C4-2B (cell line): ENCODE data around the gene RHBG.

Experiments
- ZFX ChIP-seq: fragments of 450-650 bp; IDR thresholded peaks from 2 replicates; pipeline ENCODE4 v1.6.1; 2017
- TF ChIP-seq, protein P1 (sequence below): fragments of 450-650 bp; conservative IDR thresholded peaks from 2 replicates; pipeline ENCODE4 v1.5.1; 2017; ENCODE audit warnings: mild to moderate bottlenecking

DNA sequence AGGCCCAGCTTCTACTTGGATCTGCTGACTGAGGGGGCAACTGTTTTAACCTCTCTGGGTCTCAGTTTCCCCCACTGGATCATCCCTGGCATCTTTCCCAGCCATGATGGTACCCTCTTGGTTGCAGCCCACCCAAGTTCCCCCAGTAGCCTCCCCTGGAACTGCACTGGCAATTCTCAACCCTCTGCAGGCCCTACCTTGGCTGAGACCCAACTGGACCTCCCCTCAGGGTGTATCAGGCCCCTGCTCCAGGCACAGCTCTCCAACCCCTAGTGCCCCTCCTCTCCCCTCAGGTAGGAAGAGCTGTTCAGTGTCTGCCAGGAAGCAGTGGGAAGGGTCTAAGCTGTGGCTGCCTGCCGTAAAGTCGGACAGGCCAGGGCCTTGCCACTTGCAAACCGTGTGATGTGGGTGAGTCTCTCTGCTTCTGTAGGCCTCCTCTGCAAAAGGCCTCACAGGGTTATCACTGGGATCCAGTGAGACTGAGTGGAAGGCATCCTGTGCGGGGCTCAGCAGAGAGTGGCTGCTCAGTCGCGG lies 32.1 kb downstream of the RHBG start:
- TF ChIP-seq, protein P1, sequence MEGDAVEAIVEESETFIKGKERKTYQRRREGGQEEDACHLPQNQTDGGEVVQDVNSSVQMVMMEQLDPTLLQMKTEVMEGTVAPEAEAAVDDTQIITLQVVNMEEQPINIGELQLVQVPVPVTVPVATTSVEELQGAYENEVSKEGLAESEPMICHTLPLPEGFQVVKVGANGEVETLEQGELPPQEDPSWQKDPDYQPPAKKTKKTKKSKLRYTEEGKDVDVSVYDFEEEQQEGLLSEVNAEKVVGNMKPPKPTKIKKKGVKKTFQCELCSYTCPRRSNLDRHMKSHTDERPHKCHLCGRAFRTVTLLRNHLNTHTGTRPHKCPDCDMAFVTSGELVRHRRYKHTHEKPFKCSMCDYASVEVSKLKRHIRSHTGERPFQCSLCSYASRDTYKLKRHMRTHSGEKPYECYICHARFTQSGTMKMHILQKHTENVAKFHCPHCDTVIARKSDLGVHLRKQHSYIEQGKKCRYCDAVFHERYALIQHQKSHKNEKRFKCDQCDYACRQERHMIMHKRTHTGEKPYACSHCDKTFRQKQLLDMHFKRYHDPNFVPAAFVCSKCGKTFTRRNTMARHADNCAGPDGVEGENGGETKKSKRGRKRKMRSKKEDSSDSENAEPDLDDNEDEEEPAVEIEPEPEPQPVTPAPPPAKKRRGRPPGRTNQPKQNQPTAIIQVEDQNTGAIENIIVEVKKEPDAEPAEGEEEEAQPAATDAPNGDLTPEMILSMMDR = no peak
- no peak for TF ChIP-seq ZFX
